Body of pancreas (tissue), 4 donors: ENCODE data around the gene SPA17. TPM values are rescaled to one million over a fixed set of nuclear protein-coding genes. Genes with fewer than 3 reads are reported as not detected.

ENCODE experiments used
- ATAC-seq: fragments of 150-250 bp; one replicate; pipeline ENCODE4 v1.9.1; 2016
- DNase-seq, 4 donors: peaks; one replicate each; pipeline ENCODE4 v3.0.0-alpha.2; 2019
- H3K27ac ChIP-seq, 4 donors: fragments of 200-600 bp; sonication (generic); 1 replicate in 3 of 4; 2 replicates in 1 of 4; pipeline versions ENCODE4 v1.5.1 to v1.6.1; 2016 to 2019; ENCODE audit warnings: mild to moderate bottlenecking in 1 of 4, mixed read lengths in 1 of 4, moderate library complexity in 1 of 4
- H3K27me3 ChIP-seq, 2 donors: fragments of 200-600 bp; sonication (generic); one replicate each; pipeline ENCODE4 v1.6.0; 2016; ENCODE audit warnings: mild to moderate bottlenecking in 1 of 2
- H3K36me3 ChIP-seq, 2 donors: fragments of 200-600 bp; sonication (generic); replicated peaks in 1 of 2; 2 replicates each; pipeline ENCODE4 v1.5.1; 2016; ENCODE audit warnings: low read depth in 2 of 2; ENCODE audit not compliant: insufficient read depth in 1 of 2
- H3K4me1 ChIP-seq: fragments of 200-600 bp; sonication (generic); one replicate; pipeline ENCODE4 v1.6.0; 2016
- H3K4me3 ChIP-seq, 2 donors: fragments of 200-600 bp; sonication (generic); 1 replicate in 1 of 2; 2 replicates in 1 of 2; pipeline ENCODE4 v1.5.1; 2016 to 2019
- H3K9me3 ChIP-seq, 3 donors: fragments of 200-600 bp; sonication (generic); 1 replicate in 2 of 3; 2 replicates in 1 of 3; pipeline ENCODE4 v1.5.1; 2016
- CTCF ChIP-seq, 7 experiments: fragments of 450-650 bp in 4 of 7; fragments of 200-600 bp in 3 of 7; sonication (generic) in 3 of 7; IDR thresholded peaks; one replicate each; pipeline ENCODE4 v1.5.1; 2016 to 2019; ENCODE audit warnings: antibody characterized with exemption in 7 of 7
- POLR2A ChIP-seq, 3 donors: fragments of 450-650 bp; IDR thresholded peaks; one replicate each; pipeline ENCODE4 v1.6.1; 2016; ENCODE audit warnings: antibody characterized with exemption in 3 of 3, mild to moderate bottlenecking in 2 of 3
- WGBS, 2 donors: methylation state at CpG; one replicate each; pipeline ENCODE4 v1.1.5; 2017; 5-methylcytosine and 5-hydroxymethylcytosine counted together
- intact Hi-C: fragments of 100-400 bp; cut with DNase I; formaldehyde crosslinking; loops from one replicate; pipeline ENCODE4 v1.15.1; 2023
- total RNA-seq, 2 donors: library from RNA; depleted of rRNA; stranded (reverse); fragments of >200 nt; gene quantifications; one replicate each; pipeline ENCODE4 v1.1.0, GENCODE V29; 2016

SPA17 gene
- total RNA-seq, 2 donors from 2014 or later, result 1.3 to 2.6 TPM

- TF ChIP-seq CTCF (IDR thresholded peaks at IDR 0.05), result no peak
- TF ChIP-seq POLR2A (IDR thresholded peaks at IDR 0.05), result no peak
- H3K4me1 ChIP-seq, result peaks cover 27% of the 10 kb centered on the region
- ATAC-seq, result no peak
- no peak for DNase-seq
- 46 to 59% methylated on average over 6 of the region's 6 CpGs for WGBS, 2 donors
- H3K4me3 ChIP-seq, result no peak overlapping the region
- H3K9me3 ChIP-seq, result no peaks in the 10 kb centered on the region
- H3K27ac ChIP-seq, result no peak overlapping the region
- intact Hi-C loops, result no loop called here
- H3K27me3 ChIP-seq, result no peaks in the 10 kb centered on the region
- H3K36me3 ChIP-seq, result no peaks in the 10 kb centered on the region
Observed at GRCh38 chr11:124722176-124722575, 48.5 kb downstream of the SPA17 start.

GRCh38 chr11:124724979-124725718, 51.4 kb downstream of the SPA17 start:
- peak in 2 of 4 donors; percentile 17 to 33 for DNase-seq
- 33 to 42% methylated on average over 14 of the region's 14 CpGs for WGBS, 2 donors
- intact Hi-C loops, result no loop called here
- Histone ChIP-seq H3K4me3 (no peak overlapping the region), H3K27ac (peak overlapping the region in 1 of 4 donors; percentile 11), H3K4me1 (peaks cover 10% of the 10 kb centered on the region), H3K27me3 (no peaks in the 10 kb centered on the region), H3K36me3 (no peaks in the 10 kb centered on the region), H3K9me3 (no peaks in the 10 kb centered on the region)
- ATAC-seq, result peak; percentile 69
- TF ChIP-seq POLR2A (IDR thresholded peaks at IDR 0.05) (no peak), CTCF (IDR thresholded peaks at IDR 0.05) (no peak)

- no peak for TF ChIP-seq CTCF (IDR thresholded peaks at IDR 0.05)
- TF ChIP-seq POLR2A (IDR thresholded peaks at IDR 0.05), result no peak
- Histone ChIP-seq H3K36me3 (no peaks in the 10 kb centered on the region), H3K27me3 (no peaks in the 10 kb centered on the region), H3K4me3 (no peak overlapping the region), H3K9me3 (no peaks in the 10 kb centered on the region), H3K27ac (no peak overlapping the region), H3K4me1 (peaks cover 10% of the 10 kb centered on the region)
- intact Hi-C loops, result no loop called here
- DNase-seq, result no peak
- WGBS, 2 donors, result 55 to 67% methylated on average over 6 of the region's 6 CpGs
- ATAC-seq, result no peak
Observed at GRCh38 chr11:124725719-124726105, 52.0 kb downstream of the SPA17 start.

- Histone ChIP-seq H3K36me3 (no peaks in the 10 kb centered on the region), H3K4me3 (no peak overlapping the region), H3K27ac (no peak overlapping the region), H3K9me3 (no peaks in the 10 kb centered on the region), H3K4me1 (peaks cover 10% of the 10 kb centered on the region), H3K27me3 (no peaks in the 10 kb centered on the region)
- TF ChIP-seq POLR2A (IDR thresholded peaks at IDR 0.05), result no peak
- TF ChIP-seq CTCF (IDR thresholded peaks at IDR 0.05), result no peak
- WGBS, 2 donors, result 81 to 83% methylated on average over 4 of the region's 4 CpGs
- intact Hi-C loops, result no loop called here
- ATAC-seq (no peak), DNase-seq (no peak)
Observed at GRCh38 chr11:124727474-124727873, 53.8 kb downstream of the SPA17 start.

GRCh38 chr11:124728134-124728533, 54.4 kb downstream of the SPA17 start:
- Histone ChIP-seq H3K27ac (no peak overlapping the region), H3K4me1 (peaks cover 10% of the 10 kb centered on the region), H3K9me3 (no peaks in the 10 kb centered on the region), H3K4me3 (no peak overlapping the region), H3K27me3 (no peaks in the 10 kb centered on the region), H3K36me3 (no peaks in the 10 kb centered on the region)
- no peak for TF ChIP-seq POLR2A (IDR thresholded peaks at IDR 0.05)
- TF ChIP-seq CTCF (IDR thresholded peaks at IDR 0.05), result no peak
- ATAC-seq (no peak), DNase-seq (no peak)
- intact Hi-C loops, result no loop called here
- WGBS, 2 donors, result 72 to 82% methylated on average over 2 of the region's 2 CpGs
